ENCODE results near the gene POP5. TPM values are rescaled to one million over a fixed set of nuclear protein-coding genes. Genes with fewer than 3 reads are reported as not detected.

Gene POP5
- total and polyA plus RNA-seq, 2 of the 4 experiments (the other 2 are of a cell fraction) = 69.5 to 99.4 TPM

DNA sequence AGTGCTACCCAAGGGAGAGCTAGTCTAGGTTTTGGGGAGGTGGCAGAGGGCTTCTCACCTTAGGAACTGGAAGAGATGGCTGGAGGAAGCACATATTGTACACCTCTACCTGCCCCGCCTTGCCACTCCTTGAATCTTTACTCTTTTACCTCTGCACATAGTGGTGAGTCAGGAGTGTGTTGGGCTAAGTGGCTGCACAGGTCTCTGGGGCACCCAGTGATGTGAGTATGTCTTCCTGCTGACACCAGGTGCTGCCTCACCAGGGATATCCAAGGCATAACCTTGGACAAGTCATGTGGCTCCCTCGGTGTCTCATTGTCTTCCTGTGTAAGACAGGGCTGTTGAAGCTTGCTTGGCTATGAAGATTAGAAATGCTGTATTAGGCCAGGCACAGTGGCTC lies 39.4 kb upstream of the POP5 start:
- H3K27me3 ChIP-seq (ENCODE audit: control insufficient read depth, insufficient read depth, low read length) = peaks cover 43% of the 10 kb centered on the region
- POLR2A ChIA-PET (ENCODE audit: unreplicated experiment) = no interaction called here
- no peaks in the 10 kb centered on the region for H3K36me3 ChIP-seq (ENCODE audit: control insufficient read depth, insufficient read depth, low read length)
- no peak overlapping the region for H2AK5ac ChIP-seq (ENCODE audit: low read depth, low read length)
- no peaks in the 10 kb centered on the region for H3K9me3 ChIP-seq (ENCODE audit: control insufficient read depth, insufficient read depth, low read length)
- TF ChIP-seq, protein P1, sequence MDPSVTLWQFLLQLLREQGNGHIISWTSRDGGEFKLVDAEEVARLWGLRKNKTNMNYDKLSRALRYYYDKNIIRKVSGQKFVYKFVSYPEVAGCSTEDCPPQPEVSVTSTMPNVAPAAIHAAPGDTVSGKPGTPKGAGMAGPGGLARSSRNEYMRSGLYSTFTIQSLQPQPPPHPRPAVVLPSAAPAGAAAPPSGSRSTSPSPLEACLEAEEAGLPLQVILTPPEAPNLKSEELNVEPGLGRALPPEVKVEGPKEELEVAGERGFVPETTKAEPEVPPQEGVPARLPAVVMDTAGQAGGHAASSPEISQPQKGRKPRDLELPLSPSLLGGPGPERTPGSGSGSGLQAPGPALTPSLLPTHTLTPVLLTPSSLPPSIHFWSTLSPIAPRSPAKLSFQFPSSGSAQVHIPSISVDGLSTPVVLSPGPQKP (IDR thresholded peaks at IDR 0.05; ENCODE audit: borderline replicate concordance, low read depth, low read length) = no peak
- H3K14ac ChIP-seq (replicated peaks; ENCODE audit: low read depth, low read length) = no peak overlapping the region
- H3K9me1 ChIP-seq (ENCODE audit: insufficient read depth, low read length) = no peaks in the 10 kb centered on the region
- no peaks in the 10 kb centered on the region for H4K20me1 ChIP-seq (ENCODE audit: insufficient read depth, low read length)
- H2AK9ac ChIP-seq (replicated peaks; ENCODE audit: low read depth, low read length, poor library complexity) = no peak overlapping the region
- H3K23ac ChIP-seq (ENCODE audit: low read depth, low read length) = no peak overlapping the region
- in situ Hi-C loops (cut with MboI; ENCODE audit: low sequenced_read_pairs) = no loop called here
- no peak overlapping the region for H3K4ac ChIP-seq (ENCODE audit: low read depth, low read length)
- H2BK20ac ChIP-seq (ENCODE audit: low read depth, low read length) = no peak overlapping the region
- no peak overlapping the region for H2BK15ac ChIP-seq (ENCODE audit: low read depth, low read length)
- WGBS, 2 experiments (ENCODE audit: extremely low coverage in 2 of 2, insufficient read length in 1 of 2) = 78% methylated on average over 1 of the region's 2 CpGs; no CpG with 5 or more reads in 1 of the 2 experiments
- no peaks in the 10 kb centered on the region for H3K79me1 ChIP-seq (ENCODE audit: low read depth in 1 of 2, low read length in 2 of 2)
- H4K91ac ChIP-seq (ENCODE audit: insufficient read depth, low read depth, low read length) = no peak overlapping the region
- no peak overlapping the region for H3K27ac ChIP-seq (ENCODE audit: insufficient read depth, low read length)
- intact Hi-C loops (cut with micrococcal nuclease) = no loop called here
- no TSS peak for BruUV-seq (replicated peaks)
- H2AFZ ChIP-seq (replicated peaks; ENCODE audit: low read length, poor library complexity) = no peak overlapping the region
- dilution Hi-C loops (cut with HindIII; ENCODE audit: low sequenced_read_pairs, unreplicated experiment) = no loop called here
- no peak overlapping the region for H3K56ac ChIP-seq (ENCODE audit: extremely low read depth, insufficient read depth, low read length)
- no peak overlapping the region for H2BK120ac ChIP-seq (ENCODE audit: low read depth, low read length)
- DNase-seq (no peak), ATAC-seq (ENCODE audit: low read depth) (no peak)
- H3K18ac ChIP-seq (ENCODE audit: low read depth, low read length) = no peak overlapping the region
- H4K5ac ChIP-seq (ENCODE audit: low read depth, low read length) = no peak overlapping the region
- no peak overlapping the region for H2BK5ac ChIP-seq (ENCODE audit: low read depth, low read length, poor library complexity, severe bottlenecking)
- no peaks in the 10 kb centered on the region for H3K4me1 ChIP-seq (ENCODE audit: control insufficient read depth, insufficient read depth, low read length)
- CTCF ChIA-PET = no interaction called here
- H4K8ac ChIP-seq (ENCODE audit: low read depth in 2 of 2, low read length in 2 of 2) = no peak overlapping the region
- H3K4me3 ChIP-seq (ENCODE audit: insufficient read depth, low read depth, low read length) = no peak overlapping the region
- H3K9ac ChIP-seq (ENCODE audit: low read depth, low read length) = no peak overlapping the region
- no peak overlapping the region for H3K4me2 ChIP-seq (ENCODE audit: low read depth, low read length)

Measured in IMR-90 (cell line).